IgD-negative memory B cell (primary cell): ENCODE measurements around the gene SSTR4. TPM values are rescaled to one million over a fixed set of nuclear protein-coding genes. Genes with fewer than 3 reads are reported as not detected.

ENCODE experiments used
- H3K27ac Mint-ChIP-seq, 3 donors: one replicate each; pipeline ENCODE4 v1.8.0; 2020 to 2022; ENCODE audit warnings: mild to moderate bottlenecking in 3 of 3, mixed read lengths in 3 of 3, moderate library complexity in 1 of 3
- H3K27me3 Mint-ChIP-seq: one replicate; pipeline ENCODE4 v1.8.0; 2021; ENCODE audit warnings: mixed read lengths
- H3K36me3 Mint-ChIP-seq: one replicate; pipeline ENCODE4 v1.8.0; 2020; ENCODE audit warnings: mild to moderate bottlenecking, mixed read lengths
- H3K4me1 Mint-ChIP-seq, 3 donors: one replicate each; pipeline ENCODE4 v1.8.0; 2020 to 2022; ENCODE audit warnings: mixed read lengths in 3 of 3, mild to moderate bottlenecking in 1 of 3
- H3K4me3 Mint-ChIP-seq, 4 donors: one replicate each; pipeline ENCODE4 v1.8.0; 2020 to 2022; ENCODE audit warnings: mild to moderate bottlenecking in 4 of 4, mixed read lengths in 4 of 4, moderate library complexity in 3 of 4
- H3K9me3 Mint-ChIP-seq, 3 donors: one replicate each; pipeline ENCODE4 v1.8.0; 2020 to 2021; ENCODE audit warnings: mixed read lengths in 3 of 3, mild to moderate bottlenecking in 1 of 3
- polyA plus RNA-seq: library from polyadenylated mRNA; unstranded; fragments of 300-500 nt; fragmentation: Illumina TruSeq; gene quantifications from one replicate; pipeline ENCODE4 v1.2.3, GENCODE V29; 2021

Gene SSTR4
- polyA plus RNA-seq, 1 donor from 2014 or later: not detected

DNA sequence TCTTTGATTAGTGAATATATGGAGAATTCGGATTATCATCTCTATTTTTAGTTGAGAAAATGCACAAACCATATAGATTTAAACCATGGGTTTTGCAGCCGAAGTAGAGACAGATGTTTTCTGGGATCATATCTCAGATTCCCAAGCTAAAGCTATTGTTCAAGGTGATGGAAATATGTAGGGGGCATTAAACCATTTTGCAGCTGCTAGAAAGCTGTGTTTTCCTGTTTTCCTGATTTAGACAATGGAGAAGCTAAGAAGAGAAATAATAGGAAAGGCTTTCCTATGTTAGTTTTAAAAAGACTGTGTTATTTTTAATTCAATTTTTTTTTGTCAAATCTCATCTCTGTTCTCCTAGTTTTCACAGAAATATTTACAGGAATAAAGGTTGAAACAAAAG, 44.8 kb downstream of the SSTR4 start:
- no peaks in the 10 kb centered on the region for H3K9me3 Mint-ChIP-seq
- no peaks in the 10 kb centered on the region for H3K4me1 Mint-ChIP-seq
- peaks cover 1% of the 10 kb centered on the region for H3K27me3 Mint-ChIP-seq
- no peak overlapping the region for H3K27ac Mint-ChIP-seq
- no peak overlapping the region for H3K4me3 Mint-ChIP-seq
- no peaks in the 10 kb centered on the region for H3K36me3 Mint-ChIP-seq

DNA sequence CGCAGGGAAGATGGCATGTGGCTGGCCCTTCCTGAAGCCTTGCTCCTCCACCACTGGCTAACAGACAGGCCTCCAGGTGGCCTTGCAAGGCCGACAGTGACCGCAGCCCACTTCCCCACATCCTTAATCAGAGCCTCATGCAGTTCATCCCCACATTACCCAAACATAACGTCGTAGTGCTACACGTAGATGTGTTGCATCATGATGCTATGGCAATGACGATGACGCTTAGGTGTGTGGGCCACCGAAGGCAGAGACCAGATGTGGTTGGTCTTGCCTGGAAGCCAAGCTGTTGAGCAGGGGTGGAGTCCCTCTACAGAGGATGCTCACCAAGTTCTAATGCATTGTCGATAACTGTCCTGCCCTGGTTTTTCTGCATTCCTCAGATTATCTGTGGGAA, 45.4 kb downstream of the SSTR4 start:
- Mint-ChIP-seq H3K27ac (no peak overlapping the region), H3K36me3 (no peaks in the 10 kb centered on the region), H3K4me3 (no peak overlapping the region), H3K27me3 (peaks cover 1% of the 10 kb centered on the region), H3K9me3 (no peaks in the 10 kb centered on the region), H3K4me1 (no peaks in the 10 kb centered on the region)

DNA sequence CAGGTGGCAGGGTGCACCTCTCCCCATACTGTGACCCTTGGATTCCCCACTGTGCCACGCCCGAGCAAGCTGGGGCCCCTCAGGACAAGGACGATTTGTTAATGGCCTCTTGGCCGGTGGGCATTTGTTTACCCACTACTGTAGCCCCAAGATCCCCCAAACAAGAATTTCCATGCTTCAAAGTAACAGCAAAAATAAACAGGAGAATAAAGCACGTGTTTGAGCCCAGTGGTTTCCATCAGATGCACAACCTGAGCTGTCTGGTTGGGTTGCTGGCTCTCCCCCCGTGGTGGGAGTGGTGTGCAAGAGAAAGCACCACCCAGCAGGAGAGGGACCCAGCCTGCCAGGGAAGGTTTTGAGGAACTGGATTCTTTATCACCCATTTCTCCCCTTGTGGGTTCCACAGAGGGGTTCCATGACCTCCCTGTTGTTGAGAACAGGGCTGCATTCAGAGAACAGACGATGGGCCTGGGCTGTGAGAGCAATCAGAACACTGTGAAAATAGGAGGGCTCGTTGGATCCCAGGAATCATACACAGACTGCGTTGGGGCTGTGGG, 46.2 kb downstream of the SSTR4 start:
- Mint-ChIP-seq H3K36me3 (no peaks in the 10 kb centered on the region), H3K9me3 (no peaks in the 10 kb centered on the region), H3K4me1 (no peaks in the 10 kb centered on the region), H3K27ac (no peak overlapping the region), H3K27me3 (peaks cover 1% of the 10 kb centered on the region), H3K4me3 (no peak overlapping the region)

DNA sequence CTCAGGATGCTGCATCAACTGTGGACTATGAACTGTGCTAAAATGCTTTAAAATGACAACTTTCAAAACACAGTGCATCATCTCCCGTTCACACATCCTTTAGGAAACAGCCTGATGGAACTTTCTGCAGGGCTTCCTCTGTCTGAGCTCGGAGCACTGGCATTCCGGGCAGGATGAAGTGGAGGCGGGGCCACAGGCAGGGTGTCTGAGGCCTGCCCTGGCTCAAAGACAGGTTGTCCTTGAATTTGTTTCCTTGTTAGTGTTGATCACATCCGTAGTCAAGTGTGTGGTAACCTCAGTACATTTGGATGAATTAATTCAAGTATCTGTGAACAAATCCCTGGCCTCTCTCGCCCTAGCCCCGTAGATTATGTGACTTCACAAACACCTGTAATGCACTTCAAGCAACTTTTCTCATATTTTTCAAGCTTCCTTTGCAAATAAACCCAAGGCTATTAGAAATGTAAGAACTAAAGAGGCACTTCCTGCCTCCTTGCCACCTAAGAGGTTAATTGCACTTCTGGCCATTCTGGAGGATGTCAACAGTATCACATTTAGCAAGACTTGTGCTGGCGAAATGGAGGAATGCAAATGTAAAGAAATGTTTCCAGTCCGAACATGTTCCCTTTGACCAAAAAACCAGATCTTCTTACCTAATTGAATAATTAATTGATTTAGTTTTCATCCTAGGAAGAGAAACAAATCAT, 47.9 kb downstream of the SSTR4 start:
- H3K4me3 Mint-ChIP-seq: no peak overlapping the region
- no peaks in the 10 kb centered on the region for H3K4me1 Mint-ChIP-seq
- H3K36me3 Mint-ChIP-seq: no peaks in the 10 kb centered on the region
- H3K27me3 Mint-ChIP-seq: peaks cover 11% of the 10 kb centered on the region
- no peak overlapping the region for H3K27ac Mint-ChIP-seq
- no peaks in the 10 kb centered on the region for H3K9me3 Mint-ChIP-seq

DNA sequence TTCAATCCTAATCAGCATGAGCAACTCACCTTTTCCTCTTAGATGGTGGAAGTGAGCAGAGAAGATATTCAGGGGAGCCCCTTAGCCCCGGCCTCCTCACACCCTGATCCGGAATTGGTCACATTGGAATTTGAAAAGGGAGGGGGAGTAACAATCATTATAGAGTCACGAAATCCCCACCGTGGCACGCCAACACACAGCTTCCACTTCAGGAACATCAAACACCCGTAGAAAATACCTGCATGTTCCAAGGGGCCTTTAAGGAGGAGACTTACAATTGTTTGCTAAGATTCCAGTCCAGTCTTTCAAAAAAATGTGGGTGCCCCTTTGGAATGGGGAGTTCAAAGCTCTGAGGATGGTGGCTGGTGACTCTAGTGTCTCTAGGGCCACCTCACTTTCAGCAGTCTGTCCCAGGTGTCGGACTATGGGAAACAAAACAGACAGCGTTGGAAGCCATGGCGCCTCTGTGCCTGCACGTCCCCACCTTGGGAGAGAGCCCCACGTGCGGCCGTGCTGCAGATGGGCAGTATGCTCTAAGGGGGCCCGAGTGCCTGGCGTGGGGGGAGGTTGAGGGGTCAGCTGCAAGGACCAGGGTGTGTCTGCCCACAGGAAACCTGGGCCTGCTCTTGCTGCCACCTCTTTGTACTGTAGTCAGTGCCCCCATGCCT, 48.6 kb downstream of the SSTR4 start:
- H3K9me3 Mint-ChIP-seq: no peaks in the 10 kb centered on the region
- H3K27me3 Mint-ChIP-seq: peaks cover 11% of the 10 kb centered on the region
- H3K4me3 Mint-ChIP-seq: no peak overlapping the region
- no peaks in the 10 kb centered on the region for H3K4me1 Mint-ChIP-seq
- no peak overlapping the region for H3K27ac Mint-ChIP-seq
- no peaks in the 10 kb centered on the region for H3K36me3 Mint-ChIP-seq

DNA sequence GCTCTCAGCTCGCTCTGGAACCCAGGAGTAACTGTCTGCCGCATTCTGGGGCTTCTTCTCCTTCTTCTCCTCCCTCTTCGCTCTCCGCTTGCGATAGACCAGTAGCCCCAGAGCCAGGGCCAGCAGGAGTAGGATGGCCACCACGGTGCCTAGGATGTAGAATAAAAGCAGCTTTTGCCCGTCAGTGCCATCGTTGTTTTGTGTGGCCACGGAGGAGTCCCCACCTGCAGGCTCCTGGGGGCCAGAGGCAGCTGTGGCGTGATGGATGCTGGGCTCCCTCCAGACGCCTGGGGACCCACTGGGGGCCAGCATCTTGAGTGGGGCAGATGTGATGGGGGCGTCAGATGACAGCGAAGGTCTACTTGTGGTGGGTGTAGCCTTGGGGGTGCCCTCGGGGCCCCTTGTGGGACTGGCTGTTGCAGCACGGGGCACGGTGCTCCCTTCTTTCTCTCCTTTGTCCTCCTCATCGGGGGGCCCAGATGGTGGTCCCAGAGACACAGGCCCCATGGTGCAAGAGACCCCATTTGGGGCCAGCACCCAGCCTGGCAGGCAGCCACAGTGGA, 49.3 kb downstream of the SSTR4 start:
- H3K27ac Mint-ChIP-seq: no peak overlapping the region
- no peak overlapping the region for H3K4me3 Mint-ChIP-seq
- H3K9me3 Mint-ChIP-seq: no peaks in the 10 kb centered on the region
- H3K4me1 Mint-ChIP-seq: no peaks in the 10 kb centered on the region
- no peaks in the 10 kb centered on the region for H3K36me3 Mint-ChIP-seq
- peaks cover 11% of the 10 kb centered on the region for H3K27me3 Mint-ChIP-seq

DNA sequence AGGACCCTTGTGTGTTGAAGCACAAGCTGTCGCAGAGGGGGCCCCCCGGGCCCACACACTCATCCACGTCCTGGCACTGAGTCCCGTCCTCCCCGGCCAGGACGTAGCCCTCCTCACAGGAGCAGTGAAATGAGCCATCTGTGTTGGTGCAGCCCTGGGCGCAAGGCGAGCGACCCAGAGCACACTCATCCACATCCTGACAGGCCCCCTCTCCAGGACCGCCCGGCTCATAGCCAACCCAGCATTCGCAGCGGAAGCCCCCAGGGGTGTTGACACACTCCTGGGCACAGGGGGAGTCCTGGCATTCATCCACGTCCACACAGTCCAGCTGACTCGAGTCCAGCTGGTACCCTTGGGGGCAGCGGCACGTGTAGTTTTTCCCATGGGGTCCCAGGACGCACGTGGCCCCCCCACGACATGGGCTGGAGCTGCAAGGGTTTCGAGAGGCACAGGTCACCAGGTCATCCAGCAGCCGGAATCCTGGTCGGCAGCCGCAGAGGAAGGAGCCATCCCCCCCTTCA, 49.8 kb downstream of the SSTR4 start:
- H3K4me3 Mint-ChIP-seq: no peak overlapping the region
- no peak overlapping the region for H3K27ac Mint-ChIP-seq
- no peaks in the 10 kb centered on the region for H3K36me3 Mint-ChIP-seq
- no peaks in the 10 kb centered on the region for H3K9me3 Mint-ChIP-seq
- peaks cover 11% of the 10 kb centered on the region for H3K27me3 Mint-ChIP-seq
- no peaks in the 10 kb centered on the region for H3K4me1 Mint-ChIP-seq

DNA sequence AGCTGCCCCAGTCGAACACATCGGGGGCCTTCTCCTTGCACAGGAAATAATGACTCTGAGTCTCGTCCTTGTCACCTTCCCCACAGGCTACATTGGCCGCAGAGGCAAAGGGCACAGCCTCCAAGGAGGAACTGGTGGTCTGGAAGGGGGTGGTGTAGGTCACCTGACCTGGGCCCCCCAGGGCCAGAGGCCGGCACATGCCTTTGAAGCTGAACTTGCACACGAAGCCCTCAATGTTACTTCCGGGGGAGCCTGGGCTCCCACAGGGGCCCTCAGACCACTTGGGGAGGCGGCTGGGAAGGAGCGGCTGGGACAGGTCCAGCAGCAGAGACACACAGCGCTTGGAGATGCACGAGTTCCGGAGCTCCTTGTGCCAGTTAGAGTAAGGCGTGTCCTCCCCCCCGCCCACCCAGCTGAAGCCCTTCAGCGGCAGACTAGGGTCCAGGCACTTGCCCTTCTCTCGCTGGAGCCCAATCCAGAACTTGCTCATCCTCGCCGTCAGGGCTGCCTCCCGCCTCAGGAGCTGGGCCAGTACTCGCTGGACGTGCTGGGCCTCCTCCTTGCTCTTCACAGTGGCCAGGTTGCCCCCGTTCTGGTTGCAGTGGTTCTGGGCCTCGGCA, 50.4 kb downstream of the SSTR4 start:
- Mint-ChIP-seq H3K4me1 (no peaks in the 10 kb centered on the region), H3K27me3 (peaks cover 11% of the 10 kb centered on the region), H3K36me3 (no peaks in the 10 kb centered on the region), H3K9me3 (no peaks in the 10 kb centered on the region), H3K4me3 (no peak overlapping the region), H3K27ac (no peak overlapping the region)

DNA sequence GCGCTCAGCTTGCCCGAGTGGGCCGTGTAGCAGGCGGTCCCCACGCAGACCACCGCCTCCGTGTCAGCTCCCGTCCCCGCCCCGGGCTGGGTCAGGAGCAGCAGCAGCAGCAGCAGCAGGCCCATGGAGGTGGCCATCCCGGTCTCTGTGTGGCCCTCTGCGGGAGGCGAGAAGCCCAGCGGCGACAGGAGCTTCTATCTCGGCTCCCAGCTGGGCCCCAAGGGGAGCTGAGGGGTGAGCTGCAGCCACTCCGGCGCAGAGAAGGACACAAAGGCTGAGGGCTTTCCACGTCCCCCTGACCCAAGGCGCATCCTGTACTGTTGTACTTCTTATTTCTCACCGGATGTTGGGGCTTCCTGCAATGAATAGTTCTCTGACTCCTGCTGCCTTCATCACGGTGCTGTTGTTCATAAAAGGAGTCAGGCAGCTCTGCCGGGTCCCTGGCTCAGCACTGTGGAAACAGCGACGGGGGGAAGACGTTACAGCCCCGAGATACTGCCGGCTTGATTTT, 51.0 kb downstream of the SSTR4 start, which contains the start of gene CD93:
CD93 (minus strand) TSS at position 269 of the 511 bp plus-strand sequence; CDS start at position 137, 132 bp downstream.
- peak within 1 kb of the TSS in 1 of 4 donors; percentile 63 for H3K4me3 Mint-ChIP-seq
- H3K27ac Mint-ChIP-seq: no peak within 1 kb of the TSS
- H3K36me3 Mint-ChIP-seq: no peaks in the 10 kb centered on the region
- H3K27me3 Mint-ChIP-seq: peaks cover 11% of the 10 kb centered on the region
- H3K9me3 Mint-ChIP-seq: no peaks in the 10 kb centered on the region
- H3K4me1 Mint-ChIP-seq: no peaks in the 10 kb centered on the region

DNA sequence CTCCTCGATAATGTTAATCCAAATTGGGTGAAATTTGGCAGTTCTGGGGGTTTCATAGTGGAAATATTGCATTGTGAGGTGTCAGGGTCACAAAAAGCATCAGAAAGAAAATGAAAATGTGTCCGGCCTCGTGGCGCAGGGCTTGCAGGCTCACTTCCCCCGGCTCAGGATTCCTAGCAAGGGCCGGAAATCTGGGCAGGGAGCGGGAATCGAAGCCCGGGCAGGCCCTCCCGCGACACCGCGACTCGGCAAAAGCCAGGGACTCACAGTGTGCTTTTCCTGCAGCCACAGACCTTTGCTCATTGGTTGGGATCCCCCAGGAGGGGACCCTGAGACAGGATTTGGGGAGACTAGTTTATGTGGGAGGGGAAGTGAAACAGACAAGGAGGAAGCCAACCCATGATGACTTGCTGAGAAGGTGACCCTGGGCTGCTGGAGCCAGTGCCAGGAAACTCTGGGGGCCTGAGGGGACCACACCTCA, 51.9 kb downstream of the SSTR4 start:
- no peaks in the 10 kb centered on the region for H3K9me3 Mint-ChIP-seq
- peaks cover 11% of the 10 kb centered on the region for H3K27me3 Mint-ChIP-seq
- H3K27ac Mint-ChIP-seq: no peak overlapping the region
- H3K4me3 Mint-ChIP-seq: peak overlapping the region in 1 of 4 donors; percentile 63
- no peaks in the 10 kb centered on the region for H3K36me3 Mint-ChIP-seq
- no peaks in the 10 kb centered on the region for H3K4me1 Mint-ChIP-seq

DNA sequence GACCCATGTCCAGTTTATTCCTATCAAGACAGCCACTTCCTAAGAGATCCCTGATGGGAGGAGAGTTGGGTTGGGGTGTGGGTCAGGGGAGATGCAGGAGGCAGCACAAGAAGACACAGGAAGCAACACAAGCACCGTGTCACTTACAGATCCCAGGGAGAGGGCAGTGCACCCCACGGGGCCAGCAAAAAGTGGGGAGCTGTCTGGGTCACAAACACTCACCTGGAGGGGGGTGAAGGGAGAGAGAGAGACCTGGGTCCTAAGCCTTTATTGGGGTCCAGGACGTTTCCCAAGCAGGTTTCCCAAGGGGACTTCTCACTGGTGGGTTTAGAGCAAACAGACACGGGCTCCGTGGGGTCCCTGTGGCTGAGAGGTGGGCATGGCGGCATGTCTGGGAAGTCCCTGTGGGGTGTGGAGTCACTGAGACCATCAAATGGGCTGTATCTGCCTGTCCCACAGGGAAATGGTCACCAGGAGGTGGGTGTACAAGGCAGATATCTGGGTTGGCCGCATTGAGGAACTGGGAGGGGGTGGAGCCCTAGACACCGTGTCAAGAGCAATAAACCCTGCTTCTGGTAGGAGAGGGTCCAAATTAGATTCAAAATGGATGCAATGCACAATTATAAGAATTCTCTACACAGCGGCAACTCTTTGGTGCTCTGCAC, 52.6 kb downstream of the SSTR4 start:
- Mint-ChIP-seq H3K27me3 (peaks cover 10% of the 10 kb centered on the region), H3K9me3 (no peaks in the 10 kb centered on the region), H3K27ac (no peak overlapping the region), H3K4me1 (no peaks in the 10 kb centered on the region), H3K36me3 (no peaks in the 10 kb centered on the region), H3K4me3 (no peak overlapping the region)
